HCT116 (cell line): Measurements from ENCODE around the gene GPX3.

Experiments used
- CBX3 ChIP-seq: IDR thresholded peaks from 2 replicates; pipeline ENCODE4 v1.6.1; 2012; ENCODE audit warnings: low read depth
- CTCF ChIP-seq, 3 experiments: fragments of 200-600 bp in 1 of 3; sonication (generic) in 1 of 3; IDR thresholded peaks in 2 of 3; conservative IDR thresholded peaks in 1 of 3; 2 replicates each; pipeline ENCODE4 v1.5.1; 2012 to 2017; ENCODE audit warnings: low read depth in 2 of 3, low read length in 2 of 3, antibody characterized with exemption in 1 of 3, borderline replicate concordance in 1 of 3, control low read depth in 1 of 3, mild to moderate bottlenecking in 1 of 3, mixed read lengths in 1 of 3, mixed run types in 1 of 3, moderate library complexity in 1 of 3; ENCODE audit not compliant: insufficient read depth in 1 of 3
- ELF1 ChIP-seq: IDR thresholded peaks from 2 replicates; pipeline ENCODE4 v1.6.1; 2012; ENCODE audit warnings: low read depth, borderline replicate concordance
- EZH2 ChIP-seq: fragments of 200-600 bp; sonication (generic); IDR thresholded peaks from 2 replicates; pipeline ENCODE4 v1.6.1; 2017; ENCODE audit warnings: antibody characterized with exemption, mixed run types
- EZH2phosphoT487 ChIP-seq: fragments of 200-600 bp; IDR thresholded peaks from 2 replicates; pipeline ENCODE4 v1.6.1; 2018; ENCODE audit warnings: antibody characterized with exemption, borderline replicate concordance
- MAX ChIP-seq: IDR thresholded peaks from 2 replicates; pipeline ENCODE4 v1.6.1; 2012
- POLR2A ChIP-seq: IDR thresholded peaks from 2 replicates; pipeline ENCODE4 v1.7.0; 2011; ENCODE audit warnings: borderline replicate concordance; ENCODE audit not compliant: insufficient read depth, insufficient read length; ENCODE audit errors: extremely low read depth
- REST ChIP-seq: IDR thresholded peaks from 2 replicates; pipeline ENCODE4 v1.6.1; 2012; ENCODE audit warnings: low read depth
- SIN3A ChIP-seq: IDR thresholded peaks from 2 replicates; pipeline ENCODE4 v1.6.1; 2012; ENCODE audit warnings: low read depth
- TCF7L2 ChIP-seq: IDR thresholded peaks from 2 replicates; pipeline ENCODE4 v1.7.0; 2011; ENCODE audit warnings: borderline replicate concordance, inconsistent platforms; ENCODE audit not compliant: insufficient read depth, insufficient read length; ENCODE audit errors: extremely low read depth
- ZBTB33 ChIP-seq: IDR thresholded peaks from 2 replicates; pipeline ENCODE4 v1.6.1; 2011; ENCODE audit warnings: mild to moderate bottlenecking, low read length, moderate library complexity; ENCODE audit not compliant: insufficient replicate concordance; ENCODE audit errors: extremely low read depth
- ZNF274 ChIP-seq: fragments of 200-500 bp; sonication (Bioruptor generic); IDR thresholded peaks from 2 replicates; pipeline ENCODE4 v1.6.1; 2014; ENCODE audit warnings: mild to moderate bottlenecking, low read depth, low read length, inconsistent platforms

- TF ChIP-seq POLR2A (no peak), MAX (no peak), ELF1 (no peak), ZBTB33 (no peak), CTCF (IDR thresholded peaks at IDR 0.05 in 2 of 3, conservative IDR thresholded peaks at IDR 0.05 in 1 of 3; ENCODE audit: borderline replicate concordance in 1 of 3, insufficient read depth in 1 of 3, low read depth in 2 of 3, low read length in 2 of 3) (no peak), SIN3A (no peak), CBX3 (no peak), REST (no peak), ZNF274 (no peak), EZH2 (no peak), TCF7L2 (no peak), EZH2phosphoT487 (no peak)
These were observed 31.7 kb downstream of the GPX3 start for GRCh38 chr5:151051931-151052608.
